PC-3 (cell line): Measurements from ENCODE around the gene CYP21A2. TPM values are rescaled to one million over a fixed set of nuclear protein-coding genes. Genes with fewer than 3 reads are reported as not detected.

Source experiments
- ATAC-seq: fragments of 200-7000 bp; cut with Tn5 transposase; 2 replicates; pipeline ENCODE4 v1.9.1; 2020; ENCODE audit warnings: mild to moderate bottlenecking, moderate library complexity
- BruUV-seq: library from RNA; stranded (reverse); fragments of 400-500 nt; replicated peaks from 2 replicates; lab custom pipeline; 2021; lab: Mats Ljungman, UMichigan
- CTCF ChIA-PET: fragments of 300-600 bp; sonication (Branson Sonifier 250); formaldehyde crosslinking; loops from one replicate; lab custom pipeline; 2022; ENCODE audit warnings: antibody characterized with exemption; lab: Charles Lee
- POLR2A ChIA-PET: fragments of 300-600 bp; sonication (Branson Sonifier 250); formaldehyde crosslinking; loops from one replicate; lab custom pipeline; 2022; ENCODE audit warnings: antibody characterized with exemption; ENCODE audit not compliant: unreplicated experiment; lab: Charles Lee
- DNase-seq: peaks from one replicate; pipeline ENCODE4 v3.0.0-alpha.2; 2015
- H2AFZ ChIP-seq: fragments of 300-600 bp; sonication (generic); 2 replicates; pipeline ENCODE4 v1.6.0; 2016; ENCODE audit warnings: antibody characterized with exemption, low read length
- H3F3A ChIP-seq: fragments of 300-600 bp; sonication (generic); one replicate; pipeline ENCODE4 v1.6.0; 2017; ENCODE audit warnings: antibody characterized with exemption, low read length, control low read depth, mild to moderate bottlenecking; ENCODE audit not compliant: unreplicated experiment
- H3K27ac ChIP-seq: fragments of 300-600 bp; sonication (generic); 2 replicates; pipeline ENCODE4 v1.5.1; 2016; ENCODE audit warnings: mild to moderate bottlenecking, low read length
- H3K27me3 ChIP-seq: fragments of 300-600 bp; sonication (generic); 2 replicates; pipeline ENCODE4 v1.6.1; 2016; ENCODE audit warnings: low read length, mixed read lengths
- H3K36me3 ChIP-seq: fragments of 300-600 bp; sonication (generic); 2 replicates; pipeline ENCODE4 v1.6.1; 2016; ENCODE audit warnings: low read depth, mixed run types, low read length, mixed read lengths
- H3K4me1 ChIP-seq: fragments of 300-600 bp; sonication (generic); 2 replicates; pipeline ENCODE4 v1.5.1; 2016; ENCODE audit warnings: low read length; ENCODE audit not compliant: insufficient read depth
- H3K4me2 ChIP-seq: fragments of 300-600 bp; sonication (generic); 2 replicates; pipeline ENCODE4 v1.6.0; 2016; ENCODE audit warnings: low read length
- H3K4me3 ChIP-seq: fragments of 300-600 bp; sonication (generic); 2 replicates; pipeline ENCODE4 v1.5.1; 2016; ENCODE audit warnings: mild to moderate bottlenecking, low read length, mixed read lengths
- H3K79me2 ChIP-seq: fragments of 300-600 bp; sonication (generic); 2 replicates; pipeline ENCODE4 v1.6.1; 2017; ENCODE audit warnings: low read length, mixed read lengths
- H3K9ac ChIP-seq: fragments of 300-600 bp; sonication (generic); 2 replicates; pipeline ENCODE4 v1.6.0; 2016; ENCODE audit warnings: mild to moderate bottlenecking, low read length
- H3K9me2 ChIP-seq: fragments of 300-600 bp; sonication (generic); replicated peaks from 2 replicates; pipeline ENCODE4 v1.6.1; 2016; ENCODE audit warnings: mixed run types, low read length, mixed read lengths
- H3K9me3 ChIP-seq: fragments of 300-600 bp; sonication (generic); 2 replicates; pipeline ENCODE4 v1.6.1; 2016; ENCODE audit warnings: low read length, mixed read lengths
- H4K20me1 ChIP-seq: fragments of 300-600 bp; sonication (generic); 2 replicates; pipeline ENCODE4 v1.6.1; 2016; ENCODE audit warnings: low read length, mixed read lengths
- EZH2 ChIP-seq: fragments of 300-600 bp; sonication (generic); IDR thresholded peaks from one replicate; pipeline ENCODE4 v1.6.1; 2017; ENCODE audit warnings: antibody characterized with exemption, mild to moderate bottlenecking, low read length; ENCODE audit not compliant: unreplicated experiment
- EZH2phosphoT487 ChIP-seq: fragments of 300-600 bp; sonication (generic); IDR thresholded peaks from 2 replicates; pipeline ENCODE4 v1.6.1; 2018; ENCODE audit warnings: mild to moderate bottlenecking, antibody characterized with exemption, low read length, borderline replicate concordance
- intact Hi-C: fragments of 100-400 bp; cut with micrococcal nuclease; formaldehyde crosslinking; loops from 2 replicates; pipeline ENCODE4 v1.9.0; 2023
- total RNA-seq: library from RNA; depleted of rRNA; stranded (reverse); fragments of >200 nt; gene quantifications from 2 replicates; pipeline ENCODE4 v1.2.3, GENCODE V29; 2014
- TF ChIP-seq, protein P1 (sequence below): fragments of 300-600 bp; sonication (generic); conservative IDR thresholded peaks from 2 replicates; pipeline ENCODE4 v1.5.1; 2017; ENCODE audit warnings: antibody characterized with exemption, low read depth, mild to moderate bottlenecking, low read length

The CYP21A2 gene
- total RNA-seq, 1 experiment from 2014 or later, result not detected

- Histone ChIP-seq H3K4me2 (no peak overlapping the region), H3K27me3 (no peaks in the 10 kb centered on the region), H2AFZ (no peak overlapping the region), H3K9me2 (no peaks in the 10 kb centered on the region), H3K9ac (no peak overlapping the region), H3K4me3 (no peak overlapping the region), H3K4me1 (no peaks in the 10 kb centered on the region), H3K36me3 (no peaks in the 10 kb centered on the region), H3K27ac (no peak overlapping the region), H3K9me3 (no peaks in the 10 kb centered on the region), H3F3A (no peaks in the 10 kb centered on the region), H4K20me1 (no peaks in the 10 kb centered on the region), H3K79me2 (no peaks in the 10 kb centered on the region)
- ChIA-PET POLR2A (no interaction called here), CTCF (no interaction called here)
- ATAC-seq (no peak), DNase-seq (no peak)
- intact Hi-C loops, result no loop called here
- TF ChIP-seq, protein P1, sequence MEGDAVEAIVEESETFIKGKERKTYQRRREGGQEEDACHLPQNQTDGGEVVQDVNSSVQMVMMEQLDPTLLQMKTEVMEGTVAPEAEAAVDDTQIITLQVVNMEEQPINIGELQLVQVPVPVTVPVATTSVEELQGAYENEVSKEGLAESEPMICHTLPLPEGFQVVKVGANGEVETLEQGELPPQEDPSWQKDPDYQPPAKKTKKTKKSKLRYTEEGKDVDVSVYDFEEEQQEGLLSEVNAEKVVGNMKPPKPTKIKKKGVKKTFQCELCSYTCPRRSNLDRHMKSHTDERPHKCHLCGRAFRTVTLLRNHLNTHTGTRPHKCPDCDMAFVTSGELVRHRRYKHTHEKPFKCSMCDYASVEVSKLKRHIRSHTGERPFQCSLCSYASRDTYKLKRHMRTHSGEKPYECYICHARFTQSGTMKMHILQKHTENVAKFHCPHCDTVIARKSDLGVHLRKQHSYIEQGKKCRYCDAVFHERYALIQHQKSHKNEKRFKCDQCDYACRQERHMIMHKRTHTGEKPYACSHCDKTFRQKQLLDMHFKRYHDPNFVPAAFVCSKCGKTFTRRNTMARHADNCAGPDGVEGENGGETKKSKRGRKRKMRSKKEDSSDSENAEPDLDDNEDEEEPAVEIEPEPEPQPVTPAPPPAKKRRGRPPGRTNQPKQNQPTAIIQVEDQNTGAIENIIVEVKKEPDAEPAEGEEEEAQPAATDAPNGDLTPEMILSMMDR, result no peak
- TF ChIP-seq EZH2 (no peak), EZH2phosphoT487 (no peak)
- BruUV-seq, result no TSS peak
These were observed 18.0 kb downstream of the CYP21A2 start for GRCh38 chr6:32056254-32056653.

- POLR2A ChIA-PET, result no interaction called here
- H3K4me1 ChIP-seq, result no peaks in the 10 kb centered on the region
- DNase-seq, result no peak
- no peaks in the 10 kb centered on the region for H3K9me3 ChIP-seq
- no peak for ATAC-seq
- no peaks in the 10 kb centered on the region for H3K79me2 ChIP-seq
- H3K27ac ChIP-seq, result no peak overlapping the region
- H3K9me2 ChIP-seq, result no peaks in the 10 kb centered on the region
- intact Hi-C loops, result no loop called here
- H3K36me3 ChIP-seq, result no peaks in the 10 kb centered on the region
- TF ChIP-seq EZH2phosphoT487 (no peak), EZH2 (no peak)
- TF ChIP-seq, protein P1, result no peak
- CTCF ChIA-PET, result no interaction called here
- no peaks in the 10 kb centered on the region for H4K20me1 ChIP-seq
- no peak overlapping the region for H3K4me2 ChIP-seq
- no peak overlapping the region for H2AFZ ChIP-seq
- no peaks in the 10 kb centered on the region for H3F3A ChIP-seq
- H3K9ac ChIP-seq, result no peak overlapping the region
- H3K27me3 ChIP-seq, result no peaks in the 10 kb centered on the region
- H3K4me3 ChIP-seq, result no peak overlapping the region
- no TSS peak for BruUV-seq
These were observed 19.8 kb downstream of the CYP21A2 start for GRCh38 chr6:32057966-32058365.

- POLR2A ChIA-PET, result no interaction called here
- Histone ChIP-seq H3K9ac (no peak overlapping the region), H3K9me2 (no peaks in the 10 kb centered on the region), H3K27ac (no peak overlapping the region), H3K36me3 (no peaks in the 10 kb centered on the region), H3K79me2 (no peaks in the 10 kb centered on the region), H3K4me3 (no peak overlapping the region), H2AFZ (no peak overlapping the region), H3K27me3 (no peaks in the 10 kb centered on the region), H3F3A (no peaks in the 10 kb centered on the region), H3K4me1 (no peaks in the 10 kb centered on the region), H3K4me2 (no peak overlapping the region), H3K9me3 (no peaks in the 10 kb centered on the region), H4K20me1 (no peaks in the 10 kb centered on the region)
- TF ChIP-seq EZH2phosphoT487 (no peak), EZH2 (no peak)
- TF ChIP-seq, protein P1, result no peak
- ATAC-seq, result no peak
- CTCF ChIA-PET, result no interaction called here
- DNase-seq, result no peak
- intact Hi-C loops, result no loop called here
- no TSS peak for BruUV-seq
These were observed 20.3 kb downstream of the CYP21A2 start for GRCh38 chr6:32058511-32058963.
